Astrocyte of the cerebellum (primary cell): Measurements from ENCODE around the gene CCDC148.

Experiments
- DNase-seq: peaks from one replicate; pipeline ENCODE4 v3.0.0-alpha.2; 2011; ENCODE audit warnings: low read depth
- H3K4me3 ChIP-seq: 2 replicates; pipeline ENCODE4 v1.5.1; 2011; ENCODE audit warnings: mild to moderate bottlenecking, low read depth, low read length, moderate library complexity
- CTCF ChIP-seq: IDR thresholded peaks from 2 replicates; pipeline ENCODE4 v1.5.1; 2012; ENCODE audit warnings: low read length, low read depth, moderate library complexity, mild to moderate bottlenecking; ENCODE audit errors: missing control alignments
- in situ Hi-C: cut with HindIII; loops from 2 replicates; pipeline ENCODE4 v1.10.0; 2017; ENCODE audit warnings: low sequenced_read_pairs

Gene CCDC148

GRCh38 chr2:158491072-158491471 lies 34.5 kb upstream of the CCDC148 start:
- no peak for DNase-seq
- TF ChIP-seq CTCF: no peak
- no peak overlapping the region for H3K4me3 ChIP-seq
- in situ Hi-C loops: no loop called here

- peak; percentile 3 for TF ChIP-seq CTCF
- DNase-seq: no peak
- no peak overlapping the region for H3K4me3 ChIP-seq
- in situ Hi-C loops: no loop called here
These were observed 33.0 kb upstream of the CCDC148 start for GRCh38 chr2:158489366-158490112.

GRCh38 chr2:158488442-158489216 lies 32.1 kb upstream of the CCDC148 start:
- in situ Hi-C loops: no loop called here

GRCh38 chr2:158487419-158487818 lies 30.9 kb upstream of the CCDC148 start:
- H3K4me3 ChIP-seq: no peak overlapping the region
- TF ChIP-seq CTCF: no peak
- peak; percentile 63 for DNase-seq
- in situ Hi-C loops: no loop called here

More at GRCh38 chr2:158488442-158489216, 32.1 kb upstream of the CCDC148 start:
- DNase-seq: no peak
- no peak for TF ChIP-seq CTCF
- no peak overlapping the region for H3K4me3 ChIP-seq

GRCh38 chr2:158486970-158487325 lies 30.4 kb upstream of the CCDC148 start:
- no peak overlapping the region for H3K4me3 ChIP-seq
- in situ Hi-C loops: no loop called here
- DNase-seq: no peak
- TF ChIP-seq CTCF: no peak

- TF ChIP-seq CTCF: no peak
- DNase-seq: no peak
- in situ Hi-C loops: no loop called here
These were observed 29.8 kb upstream of the CCDC148 start for GRCh38 chr2:158486150-158486969.

More at GRCh38 chr2:158486150-158486969, 29.8 kb upstream of the CCDC148 start:
- H3K4me3 ChIP-seq: no peak overlapping the region
